ENCODE results near the gene RHBDD1. TPM values are rescaled to one million over a fixed set of nuclear protein-coding genes. Genes with fewer than 3 reads are reported as not detected.

RHBDD1 gene
- total and polyA plus RNA-seq, 4 donors, result 4.8 to 66.4 (median 24.7) TPM

DNA sequence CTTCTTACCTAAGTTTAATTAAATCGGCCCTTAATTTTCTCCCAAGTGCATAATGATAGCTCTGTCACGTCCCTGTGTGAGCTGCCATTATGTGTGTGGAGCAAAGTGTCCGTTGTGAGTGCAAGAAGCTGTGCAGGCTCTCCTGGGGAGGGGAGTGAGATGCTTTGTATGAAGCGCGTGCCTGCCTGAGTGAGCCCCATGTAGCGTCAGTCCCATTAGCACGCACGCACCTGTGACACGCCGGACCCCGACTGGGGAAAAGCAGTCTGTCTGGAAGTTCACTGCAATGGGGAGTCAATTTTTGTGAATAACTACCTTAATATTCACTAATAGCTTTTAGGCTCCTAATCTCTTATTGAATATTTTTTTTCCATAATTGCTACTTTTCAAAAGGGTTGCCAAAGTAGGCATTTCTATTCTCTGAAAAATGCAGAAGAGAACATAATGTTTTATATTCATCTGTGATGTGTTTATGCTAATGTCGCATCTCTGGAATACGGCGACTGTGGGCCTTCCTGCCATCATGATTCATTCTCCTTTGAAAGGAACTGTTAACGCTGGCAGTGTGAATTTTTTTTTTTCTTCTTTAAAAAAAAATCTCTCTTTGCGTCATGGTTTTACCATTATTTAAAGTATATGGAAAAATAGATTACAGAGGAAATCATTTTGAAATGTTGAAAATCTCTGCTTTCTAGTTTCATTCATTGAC is 170.5 kb downstream of the RHBDD1 start:
- Histone ChIP-seq H3K27ac (ENCODE audit: low read depth in 1 of 2, low read length in 1 of 2) (no peak overlapping the region), H3K4me3 (no peak overlapping the region), H3K9ac (ENCODE audit: insufficient read depth in 1 of 2, low read length in 2 of 2) (no peak overlapping the region), H3K9me3 (ENCODE audit: control insufficient read depth in 4 of 4, insufficient read depth in 3 of 4, low read length in 3 of 4) (no peaks in the 10 kb centered on the region), H3K27me3 (ENCODE audit: control insufficient read depth in 3 of 3, insufficient read depth in 3 of 3, low read length in 2 of 3) (no peaks in the 10 kb centered on the region), H3K4me1 (ENCODE audit: control insufficient read depth in 5 of 5, insufficient read depth in 5 of 5, low read length in 5 of 5) (no peaks in the 10 kb centered on the region), H3K36me3 (ENCODE audit: control insufficient read depth in 4 of 4, insufficient read depth in 4 of 4, low read length in 4 of 4) (no peaks in the 10 kb centered on the region)
- 90 to 93% methylated on average over 16 of the region's 16 CpGs for WGBS, 2 donors
- DNase-seq, result no peak
- TF ChIP-seq, protein P1, sequence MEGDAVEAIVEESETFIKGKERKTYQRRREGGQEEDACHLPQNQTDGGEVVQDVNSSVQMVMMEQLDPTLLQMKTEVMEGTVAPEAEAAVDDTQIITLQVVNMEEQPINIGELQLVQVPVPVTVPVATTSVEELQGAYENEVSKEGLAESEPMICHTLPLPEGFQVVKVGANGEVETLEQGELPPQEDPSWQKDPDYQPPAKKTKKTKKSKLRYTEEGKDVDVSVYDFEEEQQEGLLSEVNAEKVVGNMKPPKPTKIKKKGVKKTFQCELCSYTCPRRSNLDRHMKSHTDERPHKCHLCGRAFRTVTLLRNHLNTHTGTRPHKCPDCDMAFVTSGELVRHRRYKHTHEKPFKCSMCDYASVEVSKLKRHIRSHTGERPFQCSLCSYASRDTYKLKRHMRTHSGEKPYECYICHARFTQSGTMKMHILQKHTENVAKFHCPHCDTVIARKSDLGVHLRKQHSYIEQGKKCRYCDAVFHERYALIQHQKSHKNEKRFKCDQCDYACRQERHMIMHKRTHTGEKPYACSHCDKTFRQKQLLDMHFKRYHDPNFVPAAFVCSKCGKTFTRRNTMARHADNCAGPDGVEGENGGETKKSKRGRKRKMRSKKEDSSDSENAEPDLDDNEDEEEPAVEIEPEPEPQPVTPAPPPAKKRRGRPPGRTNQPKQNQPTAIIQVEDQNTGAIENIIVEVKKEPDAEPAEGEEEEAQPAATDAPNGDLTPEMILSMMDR (IDR thresholded peaks at IDR 0.05; ENCODE audit: control extremely low read depth, extremely low read depth), result no peak
- no peak for ATAC-seq (ENCODE audit: insufficient read depth, low FRiP score)

DNA sequence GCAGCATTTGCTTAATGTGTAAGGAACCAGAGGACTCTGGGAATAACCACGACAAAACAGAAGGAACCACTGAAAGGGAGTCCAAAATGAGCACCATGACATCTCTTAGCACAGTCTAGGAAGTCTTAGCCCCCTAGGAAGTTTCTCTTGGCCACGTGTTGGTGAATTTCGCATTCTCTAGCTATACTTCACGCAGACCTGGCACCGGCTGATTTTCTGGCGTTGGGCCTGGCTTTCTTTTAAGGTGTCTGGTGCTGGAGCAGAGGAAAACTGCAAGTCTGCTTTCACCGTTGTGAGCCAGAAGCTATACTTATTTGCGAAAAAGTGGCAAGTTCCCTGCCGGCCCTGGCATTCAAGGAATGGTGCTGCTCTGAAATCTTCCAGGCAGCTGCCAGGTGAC is 171.3 kb downstream of the RHBDD1 start:
- TF ChIP-seq, protein P1 (IDR thresholded peaks at IDR 0.05; ENCODE audit: control extremely low read depth, extremely low read depth), result no peak
- no peak for ATAC-seq (ENCODE audit: insufficient read depth, low FRiP score)
- no peaks in the 10 kb centered on the region for H3K9me3 ChIP-seq (ENCODE audit: control insufficient read depth in 4 of 4, insufficient read depth in 3 of 4, low read length in 3 of 4)

DNA sequence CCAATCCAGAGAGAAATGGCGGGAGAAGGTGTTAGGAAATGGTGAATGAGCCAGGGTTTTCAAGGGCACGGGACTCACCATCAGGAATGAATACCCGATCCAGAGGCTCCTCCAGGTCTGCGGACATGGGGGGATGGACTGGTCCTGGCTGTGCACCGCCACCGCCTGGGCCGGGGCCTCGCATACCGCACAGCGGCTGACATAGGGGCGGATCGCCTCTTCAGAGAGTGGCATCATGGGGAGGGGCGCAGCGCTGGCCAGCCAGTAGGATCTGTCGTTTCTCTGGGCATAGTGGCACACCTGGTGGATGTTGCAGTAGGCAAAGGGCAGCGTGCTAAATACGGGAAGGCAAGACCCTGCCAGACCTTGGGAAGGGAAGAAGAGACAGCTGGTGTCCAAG is 172.1 kb downstream of the RHBDD1 start:
- Histone ChIP-seq H3K4me3 (no peak overlapping the region), H3K36me3 (ENCODE audit: control insufficient read depth in 4 of 4, insufficient read depth in 4 of 4, low read length in 4 of 4) (no peaks in the 10 kb centered on the region), H3K9me3 (ENCODE audit: control insufficient read depth in 4 of 4, insufficient read depth in 3 of 4, low read length in 3 of 4) (no peaks in the 10 kb centered on the region), H3K9ac (ENCODE audit: insufficient read depth in 1 of 2, low read length in 2 of 2) (no peak overlapping the region), H3K27me3 (ENCODE audit: control insufficient read depth in 3 of 3, insufficient read depth in 3 of 3, low read length in 2 of 3) (no peaks in the 10 kb centered on the region), H3K4me1 (ENCODE audit: control insufficient read depth in 5 of 5, insufficient read depth in 5 of 5, low read length in 5 of 5) (no peaks in the 10 kb centered on the region), H3K27ac (ENCODE audit: low read depth in 1 of 2, low read length in 1 of 2) (no peak overlapping the region)
- DNase-seq (no peak), ATAC-seq (ENCODE audit: insufficient read depth, low FRiP score) (no peak)
- 94 to 96% methylated on average over 17 of the region's 17 CpGs for WGBS, 2 donors
- TF ChIP-seq, protein P1 (IDR thresholded peaks at IDR 0.05; ENCODE audit: control extremely low read depth, extremely low read depth), result no peak

More for the DNA sequence above, 171.3 kb downstream of the RHBDD1 start:
- Histone ChIP-seq H3K36me3 (ENCODE audit: control insufficient read depth in 4 of 4, insufficient read depth in 4 of 4, low read length in 4 of 4) (no peaks in the 10 kb centered on the region), H3K27ac (ENCODE audit: low read depth in 1 of 2, low read length in 1 of 2) (no peak overlapping the region), H3K9ac (ENCODE audit: insufficient read depth in 1 of 2, low read length in 2 of 2) (no peak overlapping the region), H3K27me3 (ENCODE audit: control insufficient read depth in 3 of 3, insufficient read depth in 3 of 3, low read length in 2 of 3) (no peaks in the 10 kb centered on the region), H3K4me3 (no peak overlapping the region), H3K4me1 (ENCODE audit: control insufficient read depth in 5 of 5, insufficient read depth in 5 of 5, low read length in 5 of 5) (no peaks in the 10 kb centered on the region)
- DNase-seq, result no peak
- WGBS, 2 donors, result 72 to 82% methylated on average over 9 of the region's 9 CpGs

DNA sequence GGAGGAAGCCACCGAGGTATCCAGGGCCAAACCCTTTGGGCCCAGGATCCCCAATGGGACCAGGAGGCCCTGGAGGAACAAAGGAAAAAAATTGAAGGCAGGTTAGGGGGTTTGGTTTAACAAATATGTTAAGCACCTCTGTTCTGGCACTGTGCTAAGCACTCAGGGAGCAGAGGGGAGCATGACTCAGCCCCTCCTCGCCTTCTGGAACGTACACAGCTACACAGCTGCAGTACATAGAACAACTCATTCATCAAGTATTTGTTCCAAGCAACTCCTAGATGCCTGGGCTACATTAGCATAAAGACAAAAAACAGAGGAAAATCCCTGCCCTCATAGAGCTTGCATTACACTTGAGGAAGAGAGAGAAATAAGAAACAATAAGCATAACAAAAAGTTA is 174.6 kb downstream of the RHBDD1 start:
- Histone ChIP-seq H3K9me3 (ENCODE audit: control insufficient read depth in 4 of 4, insufficient read depth in 3 of 4, low read length in 3 of 4) (no peaks in the 10 kb centered on the region), H3K27ac (ENCODE audit: low read depth in 1 of 2, low read length in 1 of 2) (no peak overlapping the region), H3K4me3 (no peak overlapping the region), H3K36me3 (ENCODE audit: control insufficient read depth in 4 of 4, insufficient read depth in 4 of 4, low read length in 4 of 4) (no peaks in the 10 kb centered on the region), H3K9ac (ENCODE audit: insufficient read depth in 1 of 2, low read length in 2 of 2) (no peak overlapping the region), H3K27me3 (ENCODE audit: control insufficient read depth in 3 of 3, insufficient read depth in 3 of 3, low read length in 2 of 3) (no peaks in the 10 kb centered on the region), H3K4me1 (ENCODE audit: control insufficient read depth in 5 of 5, insufficient read depth in 5 of 5, low read length in 5 of 5) (no peaks in the 10 kb centered on the region)
- TF ChIP-seq, protein P1 (IDR thresholded peaks at IDR 0.05; ENCODE audit: control extremely low read depth, extremely low read depth), result no peak
- WGBS, 2 donors, result 59 to 63% methylated on average over 3 of the region's 3 CpGs
- no peak for ATAC-seq (ENCODE audit: insufficient read depth, low FRiP score)
- DNase-seq, result no peak

All from lung (tissue), 12 donors.